Endometrium (tissue), 2 donors: ENCODE measurements around the gene ALDH2.
"Not testable (repeated sequence)": the region's sequence is repeated elsewhere in the genome, so short reads cannot be mapped to it uniquely, and the experiment has no call there.

Source experiments
- FAIRE-seq: peaks from 2 replicates; lab custom pipeline; 2012; peaks lifted over from hg19 to GRCh38; lab: Jason Lieb, UNC
- donor health status: control.
- donor health status: control.

ALDH2 gene

DNA sequence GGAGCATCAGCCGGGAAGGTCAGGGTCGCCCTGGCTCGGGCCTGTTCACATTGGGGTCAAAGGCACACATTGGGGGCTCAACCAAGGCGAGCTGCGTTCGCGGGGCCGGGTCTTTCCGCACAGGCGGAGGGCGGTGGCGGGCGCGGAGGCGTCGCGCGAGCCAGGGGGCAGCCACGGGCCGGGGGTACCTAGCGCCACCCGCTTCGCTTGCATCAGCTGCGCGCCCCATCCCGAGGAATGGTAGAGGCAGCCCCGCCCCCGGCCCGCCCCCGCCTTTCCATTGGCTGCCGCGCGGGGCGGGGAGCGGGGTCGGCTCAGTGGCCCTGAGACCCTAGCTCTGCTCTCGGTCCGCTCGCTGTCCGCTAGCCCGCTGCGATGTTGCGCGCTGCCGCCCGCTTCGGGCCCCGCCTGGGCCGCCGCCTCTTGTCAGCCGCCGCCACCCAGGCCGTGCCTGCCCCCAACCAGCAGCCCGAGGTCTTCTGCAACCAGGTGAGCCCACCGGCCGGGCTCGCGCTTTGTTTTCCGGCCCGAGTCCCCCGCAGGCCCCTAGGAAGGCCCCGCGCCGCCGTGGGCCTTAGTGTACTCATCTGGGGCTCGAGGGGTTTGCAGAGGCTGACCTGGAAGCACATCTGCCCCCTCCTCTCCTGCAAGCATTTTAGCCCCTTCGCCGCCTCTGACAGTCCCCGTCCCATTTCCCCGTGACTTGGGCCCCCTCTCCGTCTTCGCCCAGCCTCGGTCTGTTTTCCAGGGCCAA, at the start of gene ALDH2:
TSS of gene ALDH2 (plus strand) at position 326 of the 754 bp plus-strand sequence. CDS start at position 376, 50 bp downstream.
- FAIRE-seq: no peak

- not testable (repeated sequence) for FAIRE-seq
Observed at GRCh38 chr12:111719316-111719715, 47.4 kb upstream of the ALDH2 start.

GRCh38 chr12:111720457-111720856, 46.3 kb upstream of the ALDH2 start:
- FAIRE-seq: no peak

GRCh38 chr12:111723646-111724360, 42.9 kb upstream of the ALDH2 start:
- FAIRE-seq: not testable (repeated sequence)

- no peak for FAIRE-seq
Observed at GRCh38 chr12:111728795-111729194, 37.9 kb upstream of the ALDH2 start.

DNA sequence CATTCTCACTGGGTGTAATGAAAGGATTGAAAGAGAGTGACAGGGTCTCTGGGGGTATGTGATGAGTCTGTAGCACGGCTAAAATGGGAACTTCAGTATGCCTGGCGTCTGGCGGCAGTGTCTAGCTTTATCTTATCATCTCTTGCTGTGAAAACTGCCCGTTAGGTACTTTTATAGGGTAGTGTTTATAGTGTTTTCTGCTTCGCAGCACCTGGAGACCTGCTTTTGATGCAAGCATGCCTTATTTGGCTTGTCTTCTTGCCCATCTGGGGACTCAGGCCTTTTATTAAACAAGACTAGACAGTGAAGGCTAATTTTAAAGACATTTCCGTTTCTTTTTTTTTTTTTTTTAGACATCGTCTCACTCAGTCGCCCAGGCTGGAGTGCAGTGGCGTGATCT, 36.3 kb upstream of the ALDH2 start:
- FAIRE-seq: no peak

DNA sequence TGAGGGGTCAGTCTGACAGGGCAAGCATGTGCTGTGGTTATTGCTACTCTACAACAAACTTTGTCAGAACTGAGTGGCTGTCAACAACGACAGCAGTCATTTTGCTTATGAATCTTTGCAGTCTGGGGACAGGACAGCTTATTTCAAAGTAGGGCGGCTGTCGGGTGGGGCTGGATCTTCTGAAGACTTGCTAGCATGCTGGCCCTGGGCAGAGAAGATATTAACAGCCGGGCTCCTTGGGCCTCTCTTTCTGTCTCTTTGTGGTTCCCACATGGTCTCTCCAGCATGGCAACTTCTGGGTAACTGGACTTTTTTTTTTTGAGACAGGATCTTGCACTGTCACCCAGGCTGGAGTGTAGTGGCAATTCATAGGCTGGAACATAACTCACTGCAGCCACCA, 33.9 kb upstream of the ALDH2 start:
- FAIRE-seq: no peak

- no peak for FAIRE-seq
Observed at GRCh38 chr12:111733340-111733915, 33.3 kb upstream of the ALDH2 start.

GRCh38 chr12:111739524-111739923, 27.2 kb upstream of the ALDH2 start:
- not testable (repeated sequence) for FAIRE-seq

- FAIRE-seq: no peak
Observed at GRCh38 chr12:111741235-111741812, 25.4 kb upstream of the ALDH2 start.

GRCh38 chr12:111745211-111745610, 21.5 kb upstream of the ALDH2 start:
- FAIRE-seq: no peak

- no peak for FAIRE-seq
Observed at GRCh38 chr12:111747333-111747732, 19.4 kb upstream of the ALDH2 start.

DNA sequence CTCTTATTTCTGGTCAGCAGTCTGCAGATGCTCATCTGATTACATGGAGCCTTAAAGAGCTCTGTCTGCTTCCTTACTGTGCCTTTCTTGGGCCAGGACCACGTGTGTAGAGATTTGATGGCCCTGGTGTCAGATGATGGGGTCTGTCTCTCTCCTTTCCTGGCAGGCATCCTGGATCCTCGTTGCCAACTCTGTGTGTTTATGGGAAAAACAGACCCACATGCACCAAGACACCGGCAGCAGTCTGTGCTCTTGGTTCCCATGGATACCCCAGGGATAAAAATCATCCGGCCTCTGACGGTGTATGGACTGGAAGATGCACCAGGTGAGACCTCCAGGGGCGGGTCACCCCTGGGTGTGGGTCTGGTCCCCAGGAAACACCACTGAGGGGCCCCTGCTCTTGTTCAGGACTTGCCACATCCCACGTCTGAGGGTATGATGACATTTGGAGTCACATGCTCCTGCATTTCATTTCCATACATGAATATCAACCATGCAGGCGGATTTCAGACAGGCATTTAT, 18.5 kb upstream of the ALDH2 start:
- FAIRE-seq: no peak

- no peak for FAIRE-seq
Observed at GRCh38 chr12:111748867-111749266, 17.9 kb upstream of the ALDH2 start.

DNA sequence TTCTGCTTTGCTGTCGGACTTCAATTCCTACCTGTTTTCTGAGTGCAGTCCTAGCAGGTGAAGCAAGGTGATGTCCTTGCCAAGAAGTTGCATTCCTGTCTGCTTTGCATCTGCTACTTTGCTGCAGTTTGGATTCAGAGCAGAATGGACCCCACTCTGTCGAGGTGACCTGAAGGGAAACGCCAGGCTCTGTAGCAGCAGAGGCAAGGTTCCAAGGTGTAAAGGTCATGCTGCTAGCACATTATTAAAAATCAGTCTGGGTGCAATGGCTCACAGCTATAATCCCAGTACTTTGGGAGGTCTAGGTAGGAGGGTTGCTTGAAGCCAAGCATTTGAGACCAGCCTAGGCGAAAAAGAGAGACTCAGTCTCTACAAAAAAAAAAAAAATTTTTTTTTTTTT, 17.3 kb upstream of the ALDH2 start:
- no peak for FAIRE-seq

DNA sequence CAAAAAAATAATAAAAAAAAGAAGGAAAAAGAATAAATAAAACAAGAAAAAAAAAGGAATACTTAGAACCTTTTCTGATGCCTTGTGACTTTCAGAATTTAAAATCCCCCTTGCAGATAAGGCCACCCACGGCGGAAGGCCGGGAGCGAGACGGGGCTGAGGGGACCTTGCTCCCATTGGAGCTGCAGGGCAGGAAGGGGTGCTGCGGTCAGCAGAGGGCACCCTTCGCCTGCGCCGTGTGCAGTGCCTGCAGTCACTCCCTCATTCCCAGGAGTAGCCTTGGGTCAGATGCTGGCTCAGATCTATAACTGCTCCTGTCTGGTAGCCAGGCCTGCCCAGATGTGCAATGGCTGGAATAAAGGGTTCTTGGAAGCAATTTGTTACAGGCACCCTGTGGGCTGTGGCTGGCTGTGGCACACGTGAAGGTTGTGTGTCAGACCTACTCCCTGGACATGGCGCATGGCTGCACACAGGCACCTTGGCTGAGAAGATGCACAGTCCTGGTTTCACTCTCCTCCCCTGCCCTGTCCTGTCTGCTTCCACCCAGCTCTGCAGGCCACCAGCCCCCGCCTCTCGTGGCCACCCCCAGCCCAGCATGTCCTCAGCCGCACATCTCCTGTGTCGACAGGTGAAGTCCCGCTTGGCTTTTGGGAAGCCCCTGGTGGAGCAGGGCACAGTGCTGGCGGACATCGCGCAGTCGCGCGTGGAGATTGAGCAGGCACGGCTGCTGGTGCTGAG, 13.4 kb upstream of the ALDH2 start:
- FAIRE-seq: peak; percentile 26

DNA sequence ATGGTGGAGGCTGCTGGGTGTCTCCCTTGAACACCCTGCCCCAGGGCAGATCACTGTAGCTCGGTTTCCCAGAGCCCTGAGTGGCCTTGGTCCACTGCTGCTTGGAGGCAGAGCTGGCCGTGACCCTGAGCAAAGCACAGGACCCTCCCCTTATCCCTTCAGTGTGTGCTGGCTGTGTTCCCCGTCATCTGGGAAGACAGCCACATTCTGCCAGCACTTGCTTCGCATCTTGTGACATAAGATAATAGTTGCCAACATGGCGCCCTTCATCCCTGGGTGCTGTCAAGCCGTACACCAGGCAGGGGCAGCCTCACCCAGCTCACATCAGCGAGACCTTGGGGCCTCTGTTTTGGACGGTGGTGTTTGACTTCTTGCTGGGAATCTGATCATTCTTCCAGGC, 12.1 kb upstream of the ALDH2 start:
- no peak for FAIRE-seq

DNA sequence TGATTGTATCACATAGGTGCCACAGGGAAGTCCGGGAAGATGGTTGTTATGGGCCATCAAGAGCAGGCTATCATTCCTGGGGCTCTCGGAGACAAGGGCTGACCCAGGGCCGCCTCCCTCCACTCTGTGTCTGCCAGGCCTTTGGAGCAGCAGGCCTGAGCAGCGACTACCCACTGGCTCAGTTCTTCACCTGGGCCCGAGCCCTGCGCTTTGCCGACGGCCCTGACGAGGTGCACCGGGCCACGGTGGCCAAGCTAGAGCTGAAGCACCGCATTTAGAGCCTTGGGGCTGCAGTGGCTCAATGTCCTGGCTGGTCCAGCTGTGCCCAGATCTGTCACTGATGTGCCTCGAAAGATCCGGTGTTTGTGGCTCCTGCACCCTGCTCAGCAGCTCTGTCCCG, 10.5 kb upstream of the ALDH2 start:
- no peak for FAIRE-seq

GRCh38 chr12:111756681-111757080, 10.1 kb upstream of the ALDH2 start:
- FAIRE-seq: no peak

DNA sequence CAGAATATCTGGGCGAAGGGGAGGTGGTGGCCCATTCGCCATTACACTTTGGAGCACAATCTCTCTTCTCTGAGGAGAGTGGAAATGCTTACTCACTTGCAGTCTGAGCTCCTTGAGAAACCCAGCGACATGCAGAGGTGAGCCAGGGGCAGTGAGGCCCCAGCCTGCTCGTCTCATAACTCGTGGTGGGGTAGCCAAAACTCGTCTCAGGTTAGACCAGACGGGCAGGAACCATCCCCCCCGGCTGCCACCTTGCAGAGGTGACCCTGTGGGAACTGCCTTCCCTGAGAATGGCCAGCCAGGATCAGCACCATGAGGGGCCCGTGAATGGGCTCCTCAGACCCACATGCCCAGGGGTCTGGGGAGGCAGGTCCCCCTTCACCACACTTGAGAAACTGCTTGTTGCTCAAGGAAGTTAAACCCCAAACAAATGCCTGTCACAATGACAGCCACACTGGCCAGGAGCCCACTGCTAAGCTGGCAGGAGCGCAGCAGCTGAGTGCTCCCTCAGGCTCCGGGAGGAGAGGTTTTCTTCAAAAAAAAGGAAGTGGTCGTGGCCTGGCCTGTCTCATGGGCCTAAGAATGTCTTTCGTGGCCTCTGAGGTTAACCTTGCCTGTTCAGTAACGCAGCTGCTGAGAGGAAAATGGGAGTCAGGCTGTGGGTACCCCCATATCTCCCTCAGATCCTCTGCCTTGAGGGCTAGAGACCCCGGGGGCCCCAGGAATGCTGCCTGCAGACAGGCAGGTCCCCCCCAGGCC, 9.2 kb upstream of the ALDH2 start:
- no peak for FAIRE-seq

- no peak for FAIRE-seq
Observed at GRCh38 chr12:111758120-111758561, 8.6 kb upstream of the ALDH2 start.
